AG10803 (cell line): ENCODE data around the gene HAO2.

Experiments used
- DNase-seq: peaks from one replicate; pipeline ENCODE4 v3.0.0; 2010; ENCODE audit warnings: low read depth
- H3K4me3 ChIP-seq: 2 replicates; pipeline ENCODE4 v1.5.1; 2011; ENCODE audit warnings: mild to moderate bottlenecking, low read length, control low read depth
- TF ChIP-seq, protein P1 (sequence below): conservative IDR thresholded peaks from 2 replicates; pipeline ENCODE4 v1.5.1; 2011; ENCODE audit warnings: mild to moderate bottlenecking, low read length, control low read depth, inconsistent platforms

HAO2 gene

DNA sequence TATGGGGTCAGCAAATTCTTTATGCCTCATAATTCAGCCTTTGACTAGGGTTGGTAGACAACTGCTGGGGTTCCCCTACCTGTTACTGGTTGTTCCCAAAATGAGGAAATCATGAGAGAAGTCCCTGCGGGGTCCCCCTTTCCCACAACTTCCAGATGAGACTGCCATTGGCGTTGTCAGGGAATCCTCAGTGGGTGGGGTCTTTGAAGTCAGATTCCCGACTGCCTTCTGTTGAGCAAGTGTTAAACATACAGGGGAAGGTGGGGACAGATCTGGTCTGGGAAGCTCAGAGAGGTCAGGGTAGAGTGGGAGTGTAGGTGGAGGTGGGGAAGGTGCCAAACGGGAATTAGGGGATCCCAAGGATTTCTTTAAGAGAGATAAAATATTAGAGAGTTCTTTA lies 61.1 kb downstream of the HAO2 start:
- TF ChIP-seq, protein P1, sequence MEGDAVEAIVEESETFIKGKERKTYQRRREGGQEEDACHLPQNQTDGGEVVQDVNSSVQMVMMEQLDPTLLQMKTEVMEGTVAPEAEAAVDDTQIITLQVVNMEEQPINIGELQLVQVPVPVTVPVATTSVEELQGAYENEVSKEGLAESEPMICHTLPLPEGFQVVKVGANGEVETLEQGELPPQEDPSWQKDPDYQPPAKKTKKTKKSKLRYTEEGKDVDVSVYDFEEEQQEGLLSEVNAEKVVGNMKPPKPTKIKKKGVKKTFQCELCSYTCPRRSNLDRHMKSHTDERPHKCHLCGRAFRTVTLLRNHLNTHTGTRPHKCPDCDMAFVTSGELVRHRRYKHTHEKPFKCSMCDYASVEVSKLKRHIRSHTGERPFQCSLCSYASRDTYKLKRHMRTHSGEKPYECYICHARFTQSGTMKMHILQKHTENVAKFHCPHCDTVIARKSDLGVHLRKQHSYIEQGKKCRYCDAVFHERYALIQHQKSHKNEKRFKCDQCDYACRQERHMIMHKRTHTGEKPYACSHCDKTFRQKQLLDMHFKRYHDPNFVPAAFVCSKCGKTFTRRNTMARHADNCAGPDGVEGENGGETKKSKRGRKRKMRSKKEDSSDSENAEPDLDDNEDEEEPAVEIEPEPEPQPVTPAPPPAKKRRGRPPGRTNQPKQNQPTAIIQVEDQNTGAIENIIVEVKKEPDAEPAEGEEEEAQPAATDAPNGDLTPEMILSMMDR = no peak
- H3K4me3 ChIP-seq = no peak overlapping the region
- no peak for DNase-seq

DNA sequence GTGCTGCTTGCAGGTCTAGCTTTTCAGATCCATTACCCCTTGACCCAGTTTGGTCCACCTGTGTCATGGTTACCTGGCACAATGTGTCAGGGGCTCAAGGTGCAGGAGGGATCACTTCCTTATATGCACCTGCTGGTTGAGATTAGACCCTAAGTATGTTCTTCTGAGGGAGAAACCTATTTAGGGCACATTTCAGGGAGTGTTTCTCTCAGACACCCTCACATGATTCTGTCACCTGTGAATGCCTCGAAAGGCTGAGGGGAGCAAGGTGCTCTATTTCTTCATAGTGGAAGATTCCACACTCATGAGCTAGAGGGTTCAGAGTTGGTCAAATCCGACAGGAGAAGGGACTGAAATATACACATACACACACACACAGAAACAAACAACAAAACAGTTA lies 61.9 kb downstream of the HAO2 start:
- no peak for DNase-seq
- H3K4me3 ChIP-seq = no peak overlapping the region
- TF ChIP-seq, protein P1 = no peak

DNA sequence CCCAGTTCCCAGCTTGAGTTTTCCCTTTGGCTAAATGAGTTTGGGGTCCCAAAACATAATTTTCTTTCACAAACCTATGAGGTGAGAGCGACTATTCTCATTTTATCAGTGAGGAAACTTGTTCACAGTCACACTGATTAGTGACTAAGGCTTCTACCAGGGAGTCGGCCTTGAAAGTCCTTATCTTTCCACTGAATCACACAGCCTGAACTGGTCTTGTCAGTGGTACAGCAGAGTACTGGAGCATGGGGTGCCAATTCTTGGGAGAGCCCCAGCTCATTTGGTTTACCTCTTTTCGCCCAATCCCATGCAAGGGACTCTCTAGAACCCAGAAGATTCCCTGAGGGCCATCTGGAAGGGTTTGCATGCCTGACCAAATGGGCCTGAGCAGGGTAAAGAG lies 63.3 kb downstream of the HAO2 start:
- TF ChIP-seq, protein P1 = no peak
- no peak for DNase-seq
- H3K4me3 ChIP-seq = no peak overlapping the region

DNA sequence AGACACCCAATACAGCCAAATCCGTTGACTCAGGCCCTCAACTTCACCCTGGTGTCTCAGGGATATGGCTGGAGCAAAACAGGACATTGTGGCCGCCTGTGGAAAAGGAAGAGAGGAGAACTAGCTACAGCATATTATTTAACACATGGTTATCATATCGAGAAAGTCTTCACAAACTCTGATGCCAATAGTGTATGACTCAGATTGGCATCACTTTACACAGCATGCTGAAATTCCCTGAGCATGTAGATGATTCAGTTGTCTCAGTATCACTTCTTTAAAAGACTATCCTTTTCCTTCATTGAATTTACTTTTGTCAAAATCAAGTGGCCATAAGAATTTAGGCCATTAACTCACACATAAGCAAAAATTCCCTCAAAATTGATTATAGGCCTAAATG lies 66.5 kb downstream of the HAO2 start:
- TF ChIP-seq, protein P1 = no peak
- DNase-seq = peak; percentile 2
- no peak overlapping the region for H3K4me3 ChIP-seq

DNA sequence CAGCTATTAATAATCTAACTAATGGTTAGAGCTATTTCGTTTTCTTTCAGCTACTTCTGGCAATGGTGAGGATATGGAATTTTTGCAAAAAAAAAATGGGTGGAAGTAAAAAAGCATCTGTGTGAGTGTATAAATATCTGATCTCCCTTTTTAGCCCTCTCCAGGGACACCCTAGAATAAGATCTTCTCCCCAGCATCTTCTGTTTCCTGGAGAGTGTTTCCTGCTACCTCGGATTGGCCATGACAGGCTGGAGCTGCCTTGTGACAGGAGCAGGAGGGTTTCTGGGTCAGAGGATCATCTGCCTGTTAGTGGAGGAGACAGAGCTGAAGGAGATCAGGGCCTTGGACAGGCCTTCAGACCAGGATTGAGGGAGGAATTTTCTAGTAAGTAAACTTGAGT lies 70.2 kb downstream of the HAO2 start:
- DNase-seq = no peak
- TF ChIP-seq, protein P1 = no peak
- no peak overlapping the region for H3K4me3 ChIP-seq

DNA sequence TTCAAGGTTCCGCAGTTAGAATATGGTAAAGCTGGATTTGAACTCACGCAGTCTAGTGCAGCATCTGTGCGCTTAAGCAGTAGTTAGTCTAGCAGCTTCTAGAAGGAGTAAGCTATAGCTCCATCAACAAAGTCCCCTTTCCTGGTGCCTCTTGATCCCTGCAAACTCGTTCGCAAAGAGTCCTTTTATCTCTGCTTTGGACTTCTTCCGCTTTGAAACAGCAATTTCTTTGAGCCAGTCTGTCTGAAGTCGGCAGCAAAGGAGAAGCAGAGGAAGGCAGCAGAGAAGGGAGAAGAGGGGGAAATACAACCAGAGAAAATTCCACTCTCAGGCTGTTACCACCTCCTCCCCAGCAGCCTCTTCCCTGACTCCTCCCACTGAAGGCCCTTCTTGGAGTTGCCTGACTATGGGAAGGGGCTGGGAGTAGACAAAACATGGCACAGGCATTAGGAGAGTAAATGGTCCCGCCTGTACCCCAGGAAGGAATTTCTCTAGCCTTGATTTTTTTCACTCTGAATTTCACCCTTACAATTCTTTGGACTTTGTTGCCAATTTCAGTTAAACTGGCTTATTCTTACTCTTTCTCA lies 72.2 kb downstream of the HAO2 start:
- no peak for DNase-seq
- TF ChIP-seq, protein P1 = no peak
- no peak overlapping the region for H3K4me3 ChIP-seq

DNA sequence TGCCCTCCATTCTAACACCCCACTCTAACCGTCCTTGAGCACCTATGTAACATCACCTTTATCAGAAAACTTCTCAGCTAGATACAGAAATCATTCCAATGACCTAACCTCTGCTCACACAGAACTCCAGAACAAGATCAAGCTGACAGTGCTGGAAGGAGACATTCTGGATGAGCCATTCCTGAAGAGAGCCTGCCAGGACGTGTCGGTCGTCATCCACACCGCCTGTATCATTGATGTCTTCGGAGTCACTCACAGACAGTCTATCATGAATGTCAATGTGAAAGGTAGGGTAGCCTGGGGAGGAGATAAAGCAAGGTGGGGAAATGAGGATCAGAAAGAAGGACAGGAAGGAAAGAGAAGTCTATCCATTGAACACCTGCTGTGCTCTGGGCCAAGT lies 74.2 kb downstream of the HAO2 start:
- TF ChIP-seq, protein P1 = no peak
- no peak overlapping the region for H3K4me3 ChIP-seq
- DNase-seq = no peak
